B cell (primary cell): ENCODE results near the gene PCDHGC4. TPM values are rescaled to one million over a fixed set of nuclear protein-coding genes. Genes with fewer than 3 reads are reported as not detected.
A peak's percentile ranks its signal among the peaks of the same experiment; 100 is the strongest.

Source experiments
- ATAC-seq: fragments of 200-7000 bp; cut with Tn5 transposase; one replicate; pipeline ENCODE4 v1.10.0; 2021; ENCODE audit warnings: low read depth, mild to moderate bottlenecking, moderate number of reproducible peaks, moderate library complexity
- CTCF ChIA-PET: fragments of 350-600 bp; sonication (Branson Sonifier 250); formaldehyde crosslinking; loops from one replicate; lab custom pipeline; 2021; ENCODE audit warnings: antibody characterized with exemption, inconsistent platforms; lab: Charles Lee
- POLR2A ChIA-PET: fragments of 350-600 bp; sonication (Branson Sonifier 250); formaldehyde crosslinking; loops from one replicate; lab custom pipeline; 2021; ENCODE audit warnings: antibody characterized with exemption; lab: Charles Lee
- DNase-seq: peaks from one replicate; pipeline ENCODE4 v3.0.0; 2013
- H2AFZ ChIP-seq: 2 replicates; pipeline ENCODE4 v1.6.1; 2012; ENCODE audit warnings: mild to moderate bottlenecking, low read depth, low read length; ENCODE audit not compliant: insufficient read depth, poor library complexity, severe bottlenecking
- H3K27ac ChIP-seq, 2 donors: 1 replicate in 1 of 2; 2 replicates in 1 of 2; pipeline ENCODE4 v1.5.1; 2012 to 2013; ENCODE audit warnings: low read length in 2 of 2, mild to moderate bottlenecking in 2 of 2, moderate library complexity in 1 of 2
- H3K27me3 ChIP-seq, 4 experiments: fragments of 200-600 bp in 1 of 4; sonication (generic) in 1 of 4; replicated peaks in 1 of 4; 1 replicate in 2 of 4; 2 replicates in 2 of 4; pipeline versions ENCODE4 v1.6.1 to v1.7.0; 2013 to 2016; ENCODE audit warnings: low read length in 3 of 4, mild to moderate bottlenecking in 2 of 4, mixed read lengths in 1 of 4, moderate library complexity in 1 of 4; ENCODE audit not compliant: insufficient read depth in 4 of 4, control insufficient read depth in 3 of 4; ENCODE audit errors: control extremely low read depth in 1 of 4
- H3K36me3 ChIP-seq, 2 experiments: replicated peaks in 1 of 2; 1 replicate in 1 of 2; 2 replicates in 1 of 2; pipeline versions ENCODE4 v1.6.1 to v1.7.1; 2013; ENCODE audit warnings: low read length in 1 of 2; ENCODE audit not compliant: insufficient read depth in 2 of 2, control insufficient read depth in 1 of 2; ENCODE audit errors: control extremely low read depth in 1 of 2, extremely low read depth in 1 of 2
- H3K4me1 ChIP-seq, 2 donors: fragments of 200-600 bp in 1 of 2; sonication (generic) in 1 of 2; 1 replicate in 1 of 2; 2 replicates in 1 of 2; pipeline versions ENCODE4 v1.5.1 to v1.6.1; 2013 to 2017; ENCODE audit warnings: low read length in 2 of 2; ENCODE audit not compliant: control insufficient read depth in 2 of 2, insufficient read depth in 2 of 2
- H3K4me2 ChIP-seq: replicated peaks from 2 replicates; pipeline ENCODE3; 2012; ENCODE audit warnings: mild to moderate bottlenecking, low read depth, low read length; ENCODE audit not compliant: poor library complexity, severe bottlenecking
- H3K4me3 ChIP-seq, 5 experiments: fragments of 200-600 bp in 1 of 5; sonication (generic) in 1 of 5; 1 replicate in 3 of 5; 2 replicates in 2 of 5; pipeline versions ENCODE4 v1.5.1 to v1.7.0; 2011 to 2016; ENCODE audit warnings: low read length in 4 of 5, mild to moderate bottlenecking in 4 of 5, low read depth in 2 of 5, control low read depth in 1 of 5, moderate library complexity in 1 of 5; ENCODE audit not compliant: insufficient read depth in 1 of 5; ENCODE audit errors: control extremely low read depth in 1 of 5, extremely low read depth in 1 of 5
- H3K79me2 ChIP-seq: fragments of 200-600 bp; sonication (generic); one replicate; pipeline ENCODE4 v1.6.0; 2016; ENCODE audit warnings: low read length; ENCODE audit not compliant: control insufficient read depth, insufficient read depth
- H3K9ac ChIP-seq: fragments of 200-600 bp; sonication (generic); 2 replicates; pipeline ENCODE4 v1.6.1; 2017; ENCODE audit warnings: mild to moderate bottlenecking, low read length, moderate library complexity
- H3K9me3 ChIP-seq, 3 donors: one replicate each; pipeline versions ENCODE4 v1.6.1 to v1.7.1; 2013; ENCODE audit warnings: low read length in 2 of 3; ENCODE audit not compliant: control insufficient read depth in 2 of 3, insufficient read depth in 1 of 3; ENCODE audit errors: control extremely low read depth in 1 of 3
- H4K20me1 ChIP-seq: 2 replicates; pipeline ENCODE4 v1.6.0; 2012; ENCODE audit warnings: mild to moderate bottlenecking, low read length; ENCODE audit not compliant: insufficient read depth, control insufficient read depth, poor library complexity, severe bottlenecking
- H3K27ac Mint-ChIP-seq: one replicate; pipeline ENCODE4 v1.8.0; 2021; ENCODE audit warnings: mixed read lengths
- H3K27me3 Mint-ChIP-seq: one replicate; pipeline ENCODE4 v1.8.0; 2021; ENCODE audit warnings: mixed read lengths
- H3K4me1 Mint-ChIP-seq: one replicate; pipeline ENCODE4 v1.8.0; 2021; ENCODE audit warnings: mixed read lengths
- H3K4me3 Mint-ChIP-seq: one replicate; pipeline ENCODE4 v1.8.0; 2021; ENCODE audit warnings: mixed read lengths
- H3K9me3 Mint-ChIP-seq: one replicate; pipeline ENCODE4 v1.8.0; 2022; ENCODE audit warnings: mixed read lengths; ENCODE audit not compliant: insufficient read depth
- EZH2 ChIP-seq: IDR thresholded peaks from 2 replicates; pipeline ENCODE4 v1.6.1; 2012; ENCODE audit warnings: borderline replicate concordance, low read depth, mild to moderate bottlenecking, moderate library complexity, low read length; ENCODE audit not compliant: insufficient read depth, poor library complexity, severe bottlenecking
- WGBS: methylation state at CpG from one replicate; pipeline ENCODE4 v1.1.5; 2013; ENCODE audit warnings: missing lambda C conversion rate; ENCODE audit not compliant: insufficient coverage; 5-methylcytosine and 5-hydroxymethylcytosine counted together
- intact Hi-C: fragments of 100-400 bp; cut with micrococcal nuclease; formaldehyde crosslinking; loops from one replicate; pipeline ENCODE4 v1.10.0; 2022
- polyA plus RNA-seq: library from polyadenylated mRNA; depleted of rRNA; stranded (reverse); fragments of >200 nt; gene quantifications from 2 replicates; pipeline ENCODE4 v1.2.3, GENCODE V29; 2012
- total RNA-seq, 2 donors: library from RNA; stranded (reverse); fragments of 120-200 nt in 1 of 2; gene quantifications; 1 replicate in 1 of 2; 2 replicates in 1 of 2; pipeline versions ENCODE4 v1.2.3 to v1.2.4, GENCODE V29; 2013 to 2022
- TF ChIP-seq, protein P1 (sequence below): fragments of 200-600 bp; IDR thresholded peaks from one replicate; pipeline ENCODE4 v1.8.0; 2022; ENCODE audit warnings: antibody characterized with exemption, mild to moderate bottlenecking

Gene PCDHGC4
- total and polyA plus RNA-seq, 2 donors (not counting 1 experiment from before 2014, with no cell fraction given) = 0.09 to 0.42 TPM

GRCh38 chr5:141476132-141476911 is 8.5 kb upstream of the PCDHGC4 start:
- Histone ChIP-seq H3K36me3 (no peaks in the 10 kb centered on the region), H3K4me3 (peak overlapping the region; percentile 35 to 64 (median 49)), H3K27ac (no peak overlapping the region), H3K9me3 (peaks cover 0 to 13% (median 0%) of the 10 kb centered on the region in 3 donors), H3K4me1 (peaks cover 23 to 32% of the 10 kb centered on the region in 2 donors), H4K20me1 (no peaks in the 10 kb centered on the region), H2AFZ (peak overlapping the region; percentile 66), H3K9ac (peak overlapping the region; percentile 60), H3K4me2 (peak overlapping the region; percentile 76), H3K79me2 (no peaks in the 10 kb centered on the region), H3K27me3 (peaks cover 0 to 49% (median 30%) of the 10 kb centered on the region in 4 experiments)
- no peak for TF ChIP-seq EZH2
- TF ChIP-seq, protein P1, sequence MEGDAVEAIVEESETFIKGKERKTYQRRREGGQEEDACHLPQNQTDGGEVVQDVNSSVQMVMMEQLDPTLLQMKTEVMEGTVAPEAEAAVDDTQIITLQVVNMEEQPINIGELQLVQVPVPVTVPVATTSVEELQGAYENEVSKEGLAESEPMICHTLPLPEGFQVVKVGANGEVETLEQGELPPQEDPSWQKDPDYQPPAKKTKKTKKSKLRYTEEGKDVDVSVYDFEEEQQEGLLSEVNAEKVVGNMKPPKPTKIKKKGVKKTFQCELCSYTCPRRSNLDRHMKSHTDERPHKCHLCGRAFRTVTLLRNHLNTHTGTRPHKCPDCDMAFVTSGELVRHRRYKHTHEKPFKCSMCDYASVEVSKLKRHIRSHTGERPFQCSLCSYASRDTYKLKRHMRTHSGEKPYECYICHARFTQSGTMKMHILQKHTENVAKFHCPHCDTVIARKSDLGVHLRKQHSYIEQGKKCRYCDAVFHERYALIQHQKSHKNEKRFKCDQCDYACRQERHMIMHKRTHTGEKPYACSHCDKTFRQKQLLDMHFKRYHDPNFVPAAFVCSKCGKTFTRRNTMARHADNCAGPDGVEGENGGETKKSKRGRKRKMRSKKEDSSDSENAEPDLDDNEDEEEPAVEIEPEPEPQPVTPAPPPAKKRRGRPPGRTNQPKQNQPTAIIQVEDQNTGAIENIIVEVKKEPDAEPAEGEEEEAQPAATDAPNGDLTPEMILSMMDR = no peak
- ATAC-seq (peak; percentile 16), DNase-seq (peak; percentile 39)
- ChIA-PET POLR2A (interaction anchor here (0.6 kb wide), 1 partner anchor 61 kb away, joined by 3 read pairs; no protein-coding TSS in a partner anchor), CTCF (interaction anchor here (0.6 to 5.0 kb wide), 16 partner anchors 8 to 142 kb away, joined by 3 to 65 read pairs (median 7); partner anchors contain the start of genes DIAPH1, PCDHGA10, PCDHGA11 and PCDHGA12)
- Mint-ChIP-seq H3K27me3 (peaks cover 43% of the 10 kb centered on the region), H3K27ac (peak overlapping the region; percentile 47), H3K9me3 (no peaks in the 10 kb centered on the region), H3K4me1 (peaks cover 29% of the 10 kb centered on the region), H3K4me3 (peak overlapping the region; percentile 95)
- intact Hi-C loops = loop anchor here (2.0 kb wide), 1 partner anchor 34 kb away; no protein-coding TSS in a partner anchor
- WGBS = 2% methylated on average over 58 of the region's 58 CpGs
